ENCODE measurements around the gene GM2A.
"Not testable (repeated sequence)": the region's sequence is repeated elsewhere in the genome, so short reads cannot be mapped to it uniquely, and the experiment has no call there.

The GM2A gene

GRCh38 chr5:151296478-151296830 is 43.5 kb downstream of the GM2A start:
- no peak overlapping the region for H3K4me2 ChIP-seq
- H3K9me3 ChIP-seq, result no peaks in the 10 kb centered on the region
- no peak overlapping the region for H3K4me3 ChIP-seq
- no peak overlapping the region for H3K27ac ChIP-seq
- no peaks in the 10 kb centered on the region for H3K27me3 ChIP-seq
- no peaks in the 10 kb centered on the region for H4K20me1 ChIP-seq
- H3K9ac ChIP-seq, result no peak overlapping the region
- no peak for TF ChIP-seq Cebpa-rat (IDR thresholded peaks at IDR 0.05)
- no peaks in the 10 kb centered on the region for H3K4me1 ChIP-seq
- no peaks in the 10 kb centered on the region for H3K36me3 ChIP-seq

GRCh38 chr5:151296974-151297373 is 44.0 kb downstream of the GM2A start:
- Histone ChIP-seq H3K27me3 (no peaks in the 10 kb centered on the region), H4K20me1 (no peaks in the 10 kb centered on the region), H3K27ac (no peak overlapping the region), H3K4me3 (no peak overlapping the region), H3K4me1 (no peaks in the 10 kb centered on the region), H3K9me3 (no peaks in the 10 kb centered on the region), H3K36me3 (no peaks in the 10 kb centered on the region), H3K9ac (no peak overlapping the region), H3K4me2 (no peak overlapping the region)
- TF ChIP-seq Cebpa-rat (IDR thresholded peaks at IDR 0.05), result no peak

- H3K4me1 ChIP-seq, result no peaks in the 10 kb centered on the region
- no peaks in the 10 kb centered on the region for H4K20me1 ChIP-seq
- no peaks in the 10 kb centered on the region for H3K9me3 ChIP-seq
- H3K27me3 ChIP-seq, result no peaks in the 10 kb centered on the region
- no peak overlapping the region for H3K27ac ChIP-seq
- no peak overlapping the region for H3K4me2 ChIP-seq
- H3K4me3 ChIP-seq, result no peak overlapping the region
- TF ChIP-seq Cebpa-rat (IDR thresholded peaks at IDR 0.05), result no peak
- no peaks in the 10 kb centered on the region for H3K36me3 ChIP-seq
- H3K9ac ChIP-seq, result no peak overlapping the region
These were observed 45.3 kb downstream of the GM2A start for GRCh38 chr5:151298063-151298855.

- Histone ChIP-seq H3K9me3 (no peaks in the 10 kb centered on the region), H4K20me1 (no peaks in the 10 kb centered on the region), H3K27ac (no peak within 1 kb of the TSS), H3K36me3 (no peaks in the 10 kb centered on the region), H3K4me2 (no peak within 1 kb of the TSS), H3K4me1 (no peaks in the 10 kb centered on the region), H3K9ac (no peak within 1 kb of the TSS), H3K4me3 (no peak within 1 kb of the TSS), H3K27me3 (no peaks in the 10 kb centered on the region)
- TF ChIP-seq Cebpa-rat (IDR thresholded peaks at IDR 0.05), result no peak
These were observed 50.7 kb downstream of the GM2A start, which contains the start of gene SLC36A3 for GRCh38 chr5:151303666-151304065. TSS of gene SLC36A3 (minus strand) at chr5:151303766. CDS start at chr5:151303354, 412 bp downstream.

- H3K27me3 ChIP-seq, H3K4me1 ChIP-seq, H3K9ac ChIP-seq, H3K4me2 ChIP-seq, H4K20me1 ChIP-seq, H3K27ac ChIP-seq, H3K36me3 ChIP-seq, H3K4me3 ChIP-seq: not testable (repeated sequence)
- peaks cover 39% of the 10 kb centered on the region for H3K9me3 ChIP-seq
These were observed 56.3 kb downstream of the GM2A start for GRCh38 chr5:151309266-151309665.

- H3K9ac ChIP-seq, H4K20me1 ChIP-seq, H3K4me3 ChIP-seq, H3K36me3 ChIP-seq, H3K4me1 ChIP-seq, H3K27me3 ChIP-seq, H3K27ac ChIP-seq, H3K4me2 ChIP-seq: not testable (repeated sequence)
- H3K9me3 ChIP-seq, result peaks cover 39% of the 10 kb centered on the region
These were observed 56.8 kb downstream of the GM2A start for GRCh38 chr5:151309821-151310220.

GRCh38 chr5:151310932-151311331 is 57.9 kb downstream of the GM2A start:
- Histone ChIP-seq H3K27me3 (no peaks in the 10 kb centered on the region), H3K36me3 (no peaks in the 10 kb centered on the region), H4K20me1 (no peaks in the 10 kb centered on the region), H3K4me1 (no peaks in the 10 kb centered on the region), H3K4me2 (no peak overlapping the region), H3K4me3 (no peak overlapping the region), H3K9me3 (peaks cover 39% of the 10 kb centered on the region), H3K9ac (no peak overlapping the region), H3K27ac (no peak overlapping the region)
- TF ChIP-seq Cebpa-rat (IDR thresholded peaks at IDR 0.05), result no peak

- Histone ChIP-seq H3K4me2 (no peak overlapping the region), H3K9ac (no peak overlapping the region), H3K27ac (no peak overlapping the region), H3K27me3 (no peaks in the 10 kb centered on the region), H3K4me3 (no peak overlapping the region), H3K9me3 (peaks cover 39% of the 10 kb centered on the region), H4K20me1 (no peaks in the 10 kb centered on the region), H3K4me1 (no peaks in the 10 kb centered on the region), H3K36me3 (no peaks in the 10 kb centered on the region)
- no peak for TF ChIP-seq Cebpa-rat (IDR thresholded peaks at IDR 0.05)
These were observed 59.9 kb downstream of the GM2A start for GRCh38 chr5:151312756-151313324.

- Histone ChIP-seq H3K4me1 (no peaks in the 10 kb centered on the region), H3K9ac (no peak overlapping the region), H3K36me3 (no peaks in the 10 kb centered on the region), H3K4me3 (no peak overlapping the region), H4K20me1 (no peaks in the 10 kb centered on the region), H3K27me3 (no peaks in the 10 kb centered on the region), H3K9me3 (peaks cover 39% of the 10 kb centered on the region), H3K27ac (no peak overlapping the region), H3K4me2 (no peak overlapping the region)
- TF ChIP-seq Cebpa-rat (IDR thresholded peaks at IDR 0.05), result no peak
These were observed 60.4 kb downstream of the GM2A start for GRCh38 chr5:151313357-151313756.

- no peak overlapping the region for H3K4me3 ChIP-seq
- no peak overlapping the region for H3K4me2 ChIP-seq
- no peak overlapping the region for H3K27ac ChIP-seq
- H3K9me3 ChIP-seq, result peaks cover 16% of the 10 kb centered on the region
- no peak for TF ChIP-seq Cebpa-rat (IDR thresholded peaks at IDR 0.05)
- H3K36me3 ChIP-seq, result no peaks in the 10 kb centered on the region
- H3K9ac ChIP-seq, result no peak overlapping the region
- H3K4me1 ChIP-seq, result peaks cover 16% of the 10 kb centered on the region
- H4K20me1 ChIP-seq, result no peaks in the 10 kb centered on the region
- H3K27me3 ChIP-seq, result no peaks in the 10 kb centered on the region
These were observed 63.1 kb downstream of the GM2A start for GRCh38 chr5:151315998-151316597.
